ENCODE results near the gene CGNL1.

- TF ChIP-seq EZH2 (IDR thresholded peaks at IDR 0.05; ENCODE audit: insufficient read depth, low read length) (no peak), CTCF (IDR thresholded peaks at IDR 0.05; ENCODE audit: insufficient read depth, low read depth, low read length) (no peak)
Measured at GRCh38 chr15:57540736-57541135, 164.4 kb downstream of the CGNL1 start.

Data from astrocyte (in vitro differentiated cells and primary cell).